ENCODE measurements around the gene MORN1. TPM values are rescaled to one million over a fixed set of nuclear protein-coding genes. Genes with fewer than 3 reads are reported as not detected.

MORN1 gene
- total RNA-seq, 1 experiment from 2014 or later = 47.8 TPM

DNA sequence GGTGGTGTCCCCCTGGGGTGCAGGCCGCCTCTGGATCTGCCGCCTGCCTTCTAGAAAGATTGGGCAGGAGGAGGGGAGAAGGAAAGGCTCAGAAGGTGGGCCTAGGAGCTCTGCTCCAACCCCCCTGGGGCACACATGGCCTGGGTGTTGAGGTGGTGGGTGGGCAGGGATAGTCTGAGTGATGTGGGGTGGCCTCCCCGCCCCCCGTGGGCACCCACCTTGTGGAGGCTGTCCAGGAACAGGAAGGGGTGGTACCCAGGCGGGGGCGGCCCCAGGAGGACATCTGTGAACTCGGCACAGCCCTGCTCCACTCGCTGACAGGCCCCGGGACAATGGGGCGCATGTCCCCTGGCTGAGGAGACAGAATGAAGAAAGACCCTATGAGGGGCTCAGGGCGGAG lies 54.9 kb downstream of the MORN1 start:
- no TSS peak for BruUV-seq (replicated peaks)
- H3K9me3 ChIP-seq (ENCODE audit: insufficient read depth, low read depth) = no peaks in the 10 kb centered on the region
- H4K20me1 ChIP-seq (ENCODE audit: insufficient read depth) = no peaks in the 10 kb centered on the region
- no peaks in the 10 kb centered on the region for H3K36me3 ChIP-seq (ENCODE audit: low read depth)
- H2AFZ ChIP-seq = no peak overlapping the region
- no peak overlapping the region for H3K27ac ChIP-seq
- no peaks in the 10 kb centered on the region for H3F3A ChIP-seq (ENCODE audit: insufficient read depth, low read depth)
- no peaks in the 10 kb centered on the region for H3K9me2 ChIP-seq (ENCODE audit: insufficient read depth)
- no peak overlapping the region for H3K4me3 ChIP-seq
- intact Hi-C loops (cut with micrococcal nuclease; ENCODE audit: unreplicated experiment) = no loop called here
- no peak for DNase-seq
- TF ChIP-seq, protein P1, sequence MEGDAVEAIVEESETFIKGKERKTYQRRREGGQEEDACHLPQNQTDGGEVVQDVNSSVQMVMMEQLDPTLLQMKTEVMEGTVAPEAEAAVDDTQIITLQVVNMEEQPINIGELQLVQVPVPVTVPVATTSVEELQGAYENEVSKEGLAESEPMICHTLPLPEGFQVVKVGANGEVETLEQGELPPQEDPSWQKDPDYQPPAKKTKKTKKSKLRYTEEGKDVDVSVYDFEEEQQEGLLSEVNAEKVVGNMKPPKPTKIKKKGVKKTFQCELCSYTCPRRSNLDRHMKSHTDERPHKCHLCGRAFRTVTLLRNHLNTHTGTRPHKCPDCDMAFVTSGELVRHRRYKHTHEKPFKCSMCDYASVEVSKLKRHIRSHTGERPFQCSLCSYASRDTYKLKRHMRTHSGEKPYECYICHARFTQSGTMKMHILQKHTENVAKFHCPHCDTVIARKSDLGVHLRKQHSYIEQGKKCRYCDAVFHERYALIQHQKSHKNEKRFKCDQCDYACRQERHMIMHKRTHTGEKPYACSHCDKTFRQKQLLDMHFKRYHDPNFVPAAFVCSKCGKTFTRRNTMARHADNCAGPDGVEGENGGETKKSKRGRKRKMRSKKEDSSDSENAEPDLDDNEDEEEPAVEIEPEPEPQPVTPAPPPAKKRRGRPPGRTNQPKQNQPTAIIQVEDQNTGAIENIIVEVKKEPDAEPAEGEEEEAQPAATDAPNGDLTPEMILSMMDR (conservative IDR thresholded peaks at IDR 0.05) = no peak
- TF ChIP-seq EZH2 (IDR thresholded peaks at IDR 0.05; ENCODE audit: low read depth) = no peak
- POLR2A ChIA-PET (ENCODE audit: unreplicated experiment) = no interaction called here
- peaks cover 29% of the 10 kb centered on the region for H3K27me3 ChIP-seq (ENCODE audit: insufficient read depth, low read depth)
- H3K4me1 ChIP-seq (replicated peaks; ENCODE audit: insufficient read depth) = no peaks in the 10 kb centered on the region
- no peaks in the 10 kb centered on the region for H3K79me2 ChIP-seq (ENCODE audit: low read depth)
- CTCF ChIA-PET = no interaction called here
- H3K4me2 ChIP-seq = no peak overlapping the region

DNA sequence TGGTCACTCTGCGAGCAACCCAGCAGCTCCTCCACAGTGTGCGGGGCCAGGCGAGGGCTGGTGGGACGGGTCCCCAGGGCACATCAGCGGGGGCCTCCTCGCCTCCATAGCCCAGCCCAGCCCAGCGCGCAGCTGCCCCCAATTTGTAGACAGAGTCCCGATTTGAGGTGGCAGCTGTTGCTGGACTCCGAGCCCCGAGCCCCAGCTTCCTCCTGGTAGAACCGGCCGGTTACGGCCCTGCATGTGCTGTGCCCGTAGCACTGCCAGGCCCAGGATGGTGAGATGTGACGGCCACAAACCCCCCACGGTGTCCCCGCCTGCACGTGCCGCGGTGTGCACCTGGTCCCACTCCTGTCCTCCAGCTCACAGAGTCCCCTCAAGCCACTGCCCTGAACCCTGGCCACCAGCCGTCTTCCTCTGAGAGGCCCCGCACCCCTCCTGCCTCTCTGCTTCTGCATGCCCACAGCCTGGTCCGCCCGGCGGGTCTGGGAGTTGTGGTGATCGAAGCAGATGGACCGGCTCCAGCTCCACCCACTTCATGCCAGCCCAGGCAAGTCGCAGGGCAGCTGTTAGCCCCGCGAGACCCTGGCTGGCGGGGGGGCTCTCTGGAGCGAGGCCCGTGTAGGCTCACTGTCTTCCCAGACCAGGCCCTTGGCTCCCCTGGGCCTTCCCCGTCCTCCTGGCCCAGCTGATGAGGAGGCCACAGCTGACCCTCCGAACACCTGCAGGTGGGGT lies 55.5 kb downstream of the MORN1 start:
- BruUV-seq (replicated peaks) = no TSS peak

GRCh38 chr1:2334883-2335534 lies 56.3 kb downstream of the MORN1 start:
- ChIA-PET CTCF (no interaction called here), POLR2A (ENCODE audit: unreplicated experiment) (interaction anchor here (0.6 kb wide), 2 partner anchors 58 to 433 kb away, joined by 3 to 4 read pairs; no protein-coding TSS in a partner anchor)
- no peaks in the 10 kb centered on the region for H3K36me3 ChIP-seq (ENCODE audit: low read depth)
- H3K9me3 ChIP-seq (ENCODE audit: insufficient read depth, low read depth) = no peaks in the 10 kb centered on the region
- H4K20me1 ChIP-seq (ENCODE audit: insufficient read depth) = no peaks in the 10 kb centered on the region; the same call in 1 of the 2 replicates
- DNase-seq = peak in 1 of 2 experiments; percentile 32
- no peak overlapping the region for H3K4me3 ChIP-seq
- BruUV-seq (replicated peaks) = no TSS peak
- no peaks in the 10 kb centered on the region for H3F3A ChIP-seq (ENCODE audit: insufficient read depth, low read depth)
- no peak overlapping the region for H3K4me2 ChIP-seq
- intact Hi-C loops (cut with micrococcal nuclease; ENCODE audit: unreplicated experiment) = no loop called here
- H3K9me2 ChIP-seq (ENCODE audit: insufficient read depth) = no peaks in the 10 kb centered on the region
- no peaks in the 10 kb centered on the region for H3K4me1 ChIP-seq (replicated peaks; ENCODE audit: insufficient read depth)
- no peaks in the 10 kb centered on the region for H3K79me2 ChIP-seq (ENCODE audit: low read depth)
- H3K27ac ChIP-seq = no peak overlapping the region
- peaks cover 29% of the 10 kb centered on the region for H3K27me3 ChIP-seq (ENCODE audit: insufficient read depth, low read depth)
- no peak overlapping the region for H2AFZ ChIP-seq
- TF ChIP-seq, protein P1 (conservative IDR thresholded peaks at IDR 0.05) = no peak
- TF ChIP-seq EZH2 (IDR thresholded peaks at IDR 0.05; ENCODE audit: low read depth) = no peak

More for the DNA sequence above, 55.5 kb downstream of the MORN1 start:
- CTCF ChIA-PET = no interaction called here
- POLR2A ChIA-PET (ENCODE audit: unreplicated experiment) = interaction anchor here (0.6 kb wide), 2 partner anchors 57 to 434 kb away, joined by 3 to 4 read pairs; no protein-coding TSS in a partner anchor
- Histone ChIP-seq H3F3A (ENCODE audit: insufficient read depth, low read depth) (no peaks in the 10 kb centered on the region), H3K4me1 (replicated peaks; ENCODE audit: insufficient read depth) (no peaks in the 10 kb centered on the region), H3K36me3 (ENCODE audit: low read depth) (no peaks in the 10 kb centered on the region), H3K4me2 (no peak overlapping the region), H3K27ac (no peak overlapping the region), H3K9me2 (ENCODE audit: insufficient read depth) (no peaks in the 10 kb centered on the region), H2AFZ (no peak overlapping the region), H3K9me3 (ENCODE audit: insufficient read depth, low read depth) (no peaks in the 10 kb centered on the region), H4K20me1 (ENCODE audit: insufficient read depth) (no peaks in the 10 kb centered on the region), H3K79me2 (ENCODE audit: low read depth) (no peaks in the 10 kb centered on the region), H3K27me3 (ENCODE audit: insufficient read depth, low read depth) (peaks cover 29% of the 10 kb centered on the region), H3K4me3 (no peak overlapping the region)
- DNase-seq = no peak
- intact Hi-C loops (cut with micrococcal nuclease; ENCODE audit: unreplicated experiment) = no loop called here
- TF ChIP-seq, protein P1 (conservative IDR thresholded peaks at IDR 0.05) = no peak
- no peak for TF ChIP-seq EZH2 (IDR thresholded peaks at IDR 0.05; ENCODE audit: low read depth)
